Caco-2 (cell line): ENCODE measurements around the gene ARHGAP42. TPM values are rescaled to one million over a fixed set of nuclear protein-coding genes. Genes with fewer than 3 reads are reported as not detected.

Experiments used
- BruUV-seq: library from RNA; stranded (reverse); fragments of 400-500 nt; replicated peaks from 2 replicates; lab custom pipeline; 2021; lab: Mats Ljungman, UMichigan
- CTCF ChIA-PET: fragments of 300-600 bp; sonication (Branson Sonifier 250); formaldehyde crosslinking; loops from one replicate; lab custom pipeline; 2022; ENCODE audit warnings: antibody characterized with exemption; lab: Charles Lee
- POLR2A ChIA-PET: fragments of 300-600 bp; sonication (Branson Sonifier 250); formaldehyde crosslinking; loops from one replicate; lab custom pipeline; 2022; ENCODE audit warnings: antibody characterized with exemption; lab: Charles Lee
- DNase-seq, 2 experiments: peaks; one replicate each; pipeline versions ENCODE4 v3.0.0 to v3.0.0-alpha.2; 2020 to 2022
- H3K27me3 ChIP-seq: replicated peaks from 2 replicates; pipeline ENCODE4 v1.6.0; 2011; ENCODE audit warnings: low read length; ENCODE audit not compliant: control insufficient read depth, insufficient read depth
- H3K36me3 ChIP-seq: 2 replicates; pipeline ENCODE4 v1.5.1; 2011; ENCODE audit warnings: low read length; ENCODE audit not compliant: control insufficient read depth, insufficient read depth
- H3K4me1 ChIP-seq: fragments of 250-450 bp; sonication (Bioruptor Pico); 2 replicates; pipeline ENCODE4 v1.5.1; 2020; ENCODE audit warnings: mild to moderate bottlenecking
- H3K4me3 ChIP-seq: 2 replicates; pipeline ENCODE4 v1.5.1; 2011; ENCODE audit warnings: low read depth, mild to moderate bottlenecking, control low read depth, low read length
- H3K9me3 ChIP-seq: fragments of 250-450 bp; sonication (Bioruptor Pico); 2 replicates; pipeline ENCODE4 v1.5.1; 2020; ENCODE audit warnings: mild to moderate bottlenecking, moderate library complexity
- H3K27ac Mint-ChIP-seq: one replicate; pipeline ENCODE4 v1.8.0; 2022; ENCODE audit warnings: mixed read lengths; ENCODE audit not compliant: unreplicated experiment
- H3K27me3 Mint-ChIP-seq: one replicate; pipeline ENCODE4 v1.8.0; 2022; ENCODE audit warnings: mixed read lengths; ENCODE audit not compliant: insufficient read depth, unreplicated experiment
- H3K36me3 Mint-ChIP-seq: one replicate; pipeline ENCODE4 v1.8.0; 2022; ENCODE audit warnings: mild to moderate bottlenecking, mixed read lengths; ENCODE audit not compliant: insufficient read depth, unreplicated experiment
- H3K4me1 Mint-ChIP-seq: one replicate; pipeline ENCODE4 v1.8.0; 2022; ENCODE audit warnings: low read depth, mixed read lengths; ENCODE audit not compliant: unreplicated experiment
- H3K4me3 Mint-ChIP-seq: one replicate; pipeline ENCODE4 v1.8.0; 2022; ENCODE audit warnings: mild to moderate bottlenecking, moderate library complexity, mixed read lengths; ENCODE audit not compliant: unreplicated experiment
- H3K9me3 Mint-ChIP-seq: one replicate; pipeline ENCODE4 v1.8.0; 2022; ENCODE audit warnings: mixed read lengths; ENCODE audit not compliant: unreplicated experiment
- CTCF ChIP-seq, 2 experiments: fragments of 200-600 bp in 1 of 2; IDR thresholded peaks; 1 replicate in 1 of 2; 2 replicates in 1 of 2; pipeline versions ENCODE4 v1.5.1 to v1.8.0; 2011 to 2022; ENCODE audit warnings: antibody characterized with exemption in 1 of 2, control low read depth in 1 of 2, inconsistent platforms in 1 of 2, low read depth in 1 of 2, low read length in 1 of 2, mild to moderate bottlenecking in 1 of 2, moderate library complexity in 1 of 2; ENCODE audit not compliant: insufficient read depth in 1 of 2, severe bottlenecking in 1 of 2, unreplicated experiment in 1 of 2
- intact Hi-C: fragments of 100-400 bp; cut with micrococcal nuclease; formaldehyde crosslinking; loops from one replicate; pipeline ENCODE4 v1.10.0; 2022; ENCODE audit not compliant: unreplicated experiment
- total RNA-seq: library from RNA; stranded (reverse); gene quantifications from 2 replicates; pipeline ENCODE4 v1.2.3, GENCODE V29; 2022

The ARHGAP42 gene
- total RNA-seq, 1 experiment from 2014 or later: 8.4 TPM

- H3K9me3 ChIP-seq: no peaks in the 10 kb centered on the region
- H3K36me3 ChIP-seq: no peaks in the 10 kb centered on the region; the same call in 1 of the 2 replicates
- Mint-ChIP-seq H3K36me3 (no peaks in the 10 kb centered on the region), H3K27ac (no peak overlapping the region), H3K27me3 (no peaks in the 10 kb centered on the region), H3K9me3 (no peaks in the 10 kb centered on the region), H3K4me3 (no peak overlapping the region), H3K4me1 (peaks cover 9% of the 10 kb centered on the region)
- TF ChIP-seq CTCF (IDR thresholded peaks at IDR 0.05; ENCODE audit: insufficient read depth in 1 of 2, low read depth in 1 of 2, low read length in 1 of 2, severe bottlenecking in 1 of 2, unreplicated experiment in 1 of 2): no peak
- ChIA-PET CTCF (no interaction called here), POLR2A (no interaction called here)
- H3K27me3 ChIP-seq: no peaks in the 10 kb centered on the region
- intact Hi-C loops: no loop called here
- no peak overlapping the region for H3K4me3 ChIP-seq
- DNase-seq: no peak
- H3K4me1 ChIP-seq: no peaks in the 10 kb centered on the region
- no TSS peak for BruUV-seq
Observed at GRCh38 chr11:100940111-100940510, 253.0 kb downstream of the ARHGAP42 start.

GRCh38 chr11:100941033-100941432 is 253.9 kb downstream of the ARHGAP42 start:
- no peak overlapping the region for H3K27ac Mint-ChIP-seq
- no peak overlapping the region for H3K4me3 Mint-ChIP-seq
- CTCF ChIA-PET: no interaction called here
- H3K4me1 Mint-ChIP-seq: peaks cover 9% of the 10 kb centered on the region
- TF ChIP-seq CTCF (IDR thresholded peaks at IDR 0.05; ENCODE audit: insufficient read depth in 1 of 2, low read depth in 1 of 2, low read length in 1 of 2, severe bottlenecking in 1 of 2, unreplicated experiment in 1 of 2): no peak
- H3K36me3 Mint-ChIP-seq: no peaks in the 10 kb centered on the region
- no peaks in the 10 kb centered on the region; the same call in 1 of the 2 replicates for H3K36me3 ChIP-seq
- POLR2A ChIA-PET: no interaction called here
- intact Hi-C loops: no loop called here
- H3K4me3 ChIP-seq: no peak overlapping the region
- H3K4me1 ChIP-seq: no peaks in the 10 kb centered on the region
- no peaks in the 10 kb centered on the region for H3K27me3 Mint-ChIP-seq
- DNase-seq: no peak
- no peaks in the 10 kb centered on the region for H3K27me3 ChIP-seq
- no peaks in the 10 kb centered on the region for H3K9me3 ChIP-seq
- no TSS peak for BruUV-seq
- H3K9me3 Mint-ChIP-seq: no peaks in the 10 kb centered on the region

GRCh38 chr11:100942016-100942415 is 254.9 kb downstream of the ARHGAP42 start:
- BruUV-seq: no TSS peak
- no peaks in the 10 kb centered on the region for H3K4me1 ChIP-seq
- H3K4me3 ChIP-seq: no peak overlapping the region
- peaks cover 9% of the 10 kb centered on the region for H3K4me1 Mint-ChIP-seq
- H3K27ac Mint-ChIP-seq: no peak overlapping the region
- no peaks in the 10 kb centered on the region for H3K9me3 Mint-ChIP-seq
- no peaks in the 10 kb centered on the region; the same call in 1 of the 2 replicates for H3K36me3 ChIP-seq
- TF ChIP-seq CTCF (IDR thresholded peaks at IDR 0.05; ENCODE audit: insufficient read depth in 1 of 2, low read depth in 1 of 2, low read length in 1 of 2, severe bottlenecking in 1 of 2, unreplicated experiment in 1 of 2): no peak
- no peaks in the 10 kb centered on the region for H3K36me3 Mint-ChIP-seq
- ChIA-PET CTCF (no interaction called here), POLR2A (no interaction called here)
- H3K4me3 Mint-ChIP-seq: no peak overlapping the region
- no peak for DNase-seq
- no peaks in the 10 kb centered on the region for H3K27me3 Mint-ChIP-seq
- H3K27me3 ChIP-seq: no peaks in the 10 kb centered on the region
- H3K9me3 ChIP-seq: no peaks in the 10 kb centered on the region
- intact Hi-C loops: no loop called here
